ENCODE measurements around the gene RPL15. TPM values are rescaled to one million over a fixed set of nuclear protein-coding genes. Genes with fewer than 3 reads are reported as not detected.
A peak's percentile ranks its signal among the peaks of the same experiment; 100 is the strongest.
"Not testable (repeated sequence)": the region's sequence is repeated elsewhere in the genome, so short reads cannot be mapped to it uniquely, and the experiment has no call there.

RPL15 gene
- total RNA-seq, 4 donors from 2014 or later: 1,370 to 1,628 (median 1,557) TPM

DNA sequence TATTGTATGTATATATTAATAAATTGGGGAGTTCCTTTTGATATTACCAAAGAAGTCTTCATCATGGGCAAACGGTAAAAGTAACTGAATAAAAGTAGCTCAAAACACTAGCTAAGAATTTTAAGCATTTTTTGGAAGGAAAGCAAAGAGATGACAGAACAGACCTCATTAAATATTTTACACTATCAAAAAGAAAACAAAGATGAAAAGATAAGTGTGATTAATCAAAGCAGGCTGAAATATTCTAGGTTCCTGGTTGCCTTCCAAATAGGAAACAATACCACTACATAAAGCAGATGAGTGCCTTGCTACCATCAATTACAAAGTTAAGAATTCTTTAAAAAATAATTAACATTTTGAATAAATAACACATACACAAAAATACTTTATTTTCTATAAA is 3.8 kb upstream of the RPL15 start:
- H3K9me3 ChIP-seq: no peaks in the 10 kb centered on the region
- no peak overlapping the region for H3K4me3 ChIP-seq
- ATAC-seq (no peak), DNase-seq (no peak)
- no peak for TF ChIP-seq POLR2A (IDR thresholded peaks at IDR 0.05)
- TF ChIP-seq, protein P1, sequence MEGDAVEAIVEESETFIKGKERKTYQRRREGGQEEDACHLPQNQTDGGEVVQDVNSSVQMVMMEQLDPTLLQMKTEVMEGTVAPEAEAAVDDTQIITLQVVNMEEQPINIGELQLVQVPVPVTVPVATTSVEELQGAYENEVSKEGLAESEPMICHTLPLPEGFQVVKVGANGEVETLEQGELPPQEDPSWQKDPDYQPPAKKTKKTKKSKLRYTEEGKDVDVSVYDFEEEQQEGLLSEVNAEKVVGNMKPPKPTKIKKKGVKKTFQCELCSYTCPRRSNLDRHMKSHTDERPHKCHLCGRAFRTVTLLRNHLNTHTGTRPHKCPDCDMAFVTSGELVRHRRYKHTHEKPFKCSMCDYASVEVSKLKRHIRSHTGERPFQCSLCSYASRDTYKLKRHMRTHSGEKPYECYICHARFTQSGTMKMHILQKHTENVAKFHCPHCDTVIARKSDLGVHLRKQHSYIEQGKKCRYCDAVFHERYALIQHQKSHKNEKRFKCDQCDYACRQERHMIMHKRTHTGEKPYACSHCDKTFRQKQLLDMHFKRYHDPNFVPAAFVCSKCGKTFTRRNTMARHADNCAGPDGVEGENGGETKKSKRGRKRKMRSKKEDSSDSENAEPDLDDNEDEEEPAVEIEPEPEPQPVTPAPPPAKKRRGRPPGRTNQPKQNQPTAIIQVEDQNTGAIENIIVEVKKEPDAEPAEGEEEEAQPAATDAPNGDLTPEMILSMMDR (IDR thresholded peaks at IDR 0.05 in 4 of 5, conservative IDR thresholded peaks at IDR 0.05 in 1 of 5): no peak
- intact Hi-C loops (cut with DNase I; ENCODE audit: low total_unique reads): no loop called here
- peaks cover 22 to 26% of the 10 kb centered on the region in 2 donors for H3K4me1 ChIP-seq
- in situ Hi-C loops (cut with MboI; ENCODE audit: low sequenced_read_pairs in 4 of 4): no loop called here
- H3K27me3 ChIP-seq: no peaks in the 10 kb centered on the region
- no peak overlapping the region for H3K27ac ChIP-seq
- H3K36me3 ChIP-seq: peaks cover 0 to 14% of the 10 kb centered on the region in 2 donors

DNA sequence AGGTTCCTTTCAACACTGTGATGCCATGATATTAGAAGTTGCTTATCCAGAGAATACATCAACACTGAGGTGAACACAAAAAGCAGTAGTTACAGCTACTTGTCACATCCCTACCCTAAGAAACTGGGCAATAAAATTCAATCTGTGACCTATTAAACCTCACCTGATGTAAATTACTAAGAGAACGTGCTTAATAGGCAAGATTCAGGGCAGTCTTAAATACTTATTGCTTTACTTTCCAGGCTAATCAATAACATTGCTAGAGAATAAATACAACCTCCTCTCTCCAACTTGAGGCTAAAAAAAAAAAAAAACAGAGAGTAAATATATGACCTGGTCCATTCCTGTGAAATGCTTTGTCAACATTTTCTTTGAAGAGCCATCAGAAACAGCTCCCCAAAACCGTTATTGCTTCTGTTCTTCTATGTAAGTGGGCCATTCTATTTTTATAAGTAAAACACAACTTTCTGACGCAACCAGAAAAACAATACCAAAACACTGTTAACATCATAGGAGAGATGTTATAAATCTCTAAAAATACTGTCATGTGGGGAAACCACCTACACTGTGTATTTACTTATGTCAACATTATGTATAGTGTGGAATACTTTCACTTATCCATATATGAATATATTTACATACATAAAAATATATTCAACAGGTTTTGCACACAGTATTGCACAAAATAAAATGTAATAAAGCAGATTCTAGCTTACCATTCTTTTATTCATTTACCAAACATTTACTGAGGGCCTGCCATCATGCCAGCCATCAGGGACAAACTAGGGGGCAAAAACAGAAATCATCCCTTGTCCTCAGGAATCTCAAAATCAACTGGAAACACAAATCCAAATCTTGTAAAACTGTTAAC is 2.8 kb upstream of the RPL15 start:
- Histone ChIP-seq H3K4me1 (peaks cover 30 to 35% of the 10 kb centered on the region in 2 donors), H3K27me3 (no peaks in the 10 kb centered on the region), H3K4me3 (no peak overlapping the region), H3K36me3 (peaks cover 0 to 18% of the 10 kb centered on the region in 2 donors), H3K27ac (no peak overlapping the region), H3K9me3 (no peaks in the 10 kb centered on the region)
- in situ Hi-C loops (cut with MboI; ENCODE audit: low sequenced_read_pairs in 4 of 4): no loop called here
- ATAC-seq (no peak), DNase-seq (no peak)
- no peak for TF ChIP-seq POLR2A (IDR thresholded peaks at IDR 0.05)
- TF ChIP-seq, protein P1 (IDR thresholded peaks at IDR 0.05 in 4 of 5, conservative IDR thresholded peaks at IDR 0.05 in 1 of 5): no peak
- intact Hi-C loops (cut with DNase I; ENCODE audit: low total_unique reads): no loop called here

DNA sequence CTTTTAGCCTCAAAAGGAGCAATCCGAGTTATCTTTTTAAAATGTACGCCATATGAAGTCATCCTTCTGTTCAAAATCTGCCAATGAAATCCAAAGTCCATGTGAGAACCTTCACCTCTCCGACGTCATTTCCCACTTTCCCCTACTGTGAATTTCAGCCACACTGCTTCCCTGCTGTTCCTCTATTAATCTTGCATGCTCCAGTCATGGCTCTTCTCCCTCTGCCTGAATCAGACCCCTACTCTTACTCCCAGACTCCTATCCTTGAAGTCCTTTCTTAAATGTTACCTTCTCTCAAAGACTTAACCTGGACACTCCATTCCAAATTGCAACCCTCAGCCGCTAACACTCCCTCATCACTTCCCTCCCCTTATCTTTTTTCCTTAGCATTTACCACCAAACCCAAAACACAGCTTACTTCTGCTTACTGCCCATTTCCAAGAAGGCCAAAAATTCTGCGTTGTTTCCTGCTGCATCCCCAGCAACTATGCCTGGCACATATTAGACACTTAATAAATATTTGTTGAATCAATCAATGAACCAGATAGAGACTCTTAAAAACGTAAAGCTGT is 1.3 kb upstream of the RPL15 start:
- TF ChIP-seq, protein P1 (IDR thresholded peaks at IDR 0.05 in 4 of 5, conservative IDR thresholded peaks at IDR 0.05 in 1 of 5): no peak
- TF ChIP-seq POLR2A (IDR thresholded peaks at IDR 0.05): no peak
- peak overlapping the region; percentile 83 to 96 (median 93) for H3K4me3 ChIP-seq
- no peaks in the 10 kb centered on the region for H3K9me3 ChIP-seq
- H3K27me3 ChIP-seq: no peaks in the 10 kb centered on the region
- DNase-seq: no peak
- peak overlapping the region; percentile 91 to 96 (median 92) for H3K27ac ChIP-seq
- intact Hi-C loops (cut with DNase I; ENCODE audit: low total_unique reads): loop anchor here (2.0 kb wide), 1 partner anchor 27 kb away; no protein-coding TSS in a partner anchor
- H3K36me3 ChIP-seq: peaks cover 0 to 24% of the 10 kb centered on the region in 2 donors
- H3K4me1 ChIP-seq: peaks cover 30 to 37% of the 10 kb centered on the region in 2 donors
- no peak for ATAC-seq
- in situ Hi-C loops (cut with MboI; ENCODE audit: low sequenced_read_pairs in 4 of 4): no loop called here

DNA sequence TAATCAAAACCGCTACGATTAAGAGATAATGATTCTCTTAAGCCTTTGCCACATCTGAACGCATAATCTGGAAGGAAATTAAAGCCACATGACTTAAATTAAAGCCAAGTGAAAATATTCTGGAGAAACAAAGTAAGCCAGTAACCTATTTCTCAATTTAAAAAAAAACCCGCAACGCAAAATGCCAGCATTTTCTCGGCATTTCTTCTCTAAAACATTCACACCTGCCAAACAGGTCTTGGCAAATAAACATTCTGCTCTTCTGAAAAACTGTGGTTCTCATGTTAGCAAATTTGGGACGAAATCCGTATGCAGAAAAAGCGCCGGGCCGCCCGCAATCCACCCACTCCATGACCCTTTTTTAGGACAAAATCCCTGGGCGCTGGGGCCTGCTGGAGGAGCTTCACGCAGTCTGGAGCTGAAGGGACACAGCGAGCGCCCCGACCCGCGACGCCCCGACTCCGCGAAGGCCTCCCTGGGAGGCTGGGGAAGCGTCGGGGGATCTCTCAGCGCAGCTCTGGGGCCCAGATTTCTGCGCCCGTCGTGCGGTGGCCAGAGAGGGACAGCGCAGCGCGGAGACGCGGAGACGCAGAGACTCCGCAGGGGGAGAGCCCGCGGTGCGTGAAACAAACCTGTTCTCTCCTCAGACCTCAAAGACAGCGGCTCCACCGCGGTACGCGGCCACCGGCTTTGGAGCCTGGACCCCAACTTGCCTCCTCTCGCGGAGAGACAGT is 613 bp upstream of the RPL15 start:
- TF ChIP-seq POLR2A (IDR thresholded peaks at IDR 0.05): no peak
- TF ChIP-seq, protein P1 (IDR thresholded peaks at IDR 0.05 in 4 of 5, conservative IDR thresholded peaks at IDR 0.05 in 1 of 5): no peak
- H3K27me3 ChIP-seq: no peaks in the 10 kb centered on the region
- H3K4me3 ChIP-seq: peak overlapping the region; percentile 83 to 96 (median 93)
- H3K36me3 ChIP-seq: peaks cover 0 to 23% of the 10 kb centered on the region in 2 donors
- DNase-seq (no peak), ATAC-seq (peak; percentile 63 to 65)
- in situ Hi-C loops (cut with MboI; ENCODE audit: low sequenced_read_pairs in 4 of 4) (no loop called here), intact Hi-C loops (cut with DNase I; ENCODE audit: low total_unique reads) (loop anchor here (2.0 kb wide), 1 partner anchor 28 kb away; no protein-coding TSS in a partner anchor)
- peaks cover 30 to 37% of the 10 kb centered on the region in 2 donors for H3K4me1 ChIP-seq
- peak overlapping the region; percentile 91 to 96 (median 92) for H3K27ac ChIP-seq
- H3K9me3 ChIP-seq: no peaks in the 10 kb centered on the region

DNA sequence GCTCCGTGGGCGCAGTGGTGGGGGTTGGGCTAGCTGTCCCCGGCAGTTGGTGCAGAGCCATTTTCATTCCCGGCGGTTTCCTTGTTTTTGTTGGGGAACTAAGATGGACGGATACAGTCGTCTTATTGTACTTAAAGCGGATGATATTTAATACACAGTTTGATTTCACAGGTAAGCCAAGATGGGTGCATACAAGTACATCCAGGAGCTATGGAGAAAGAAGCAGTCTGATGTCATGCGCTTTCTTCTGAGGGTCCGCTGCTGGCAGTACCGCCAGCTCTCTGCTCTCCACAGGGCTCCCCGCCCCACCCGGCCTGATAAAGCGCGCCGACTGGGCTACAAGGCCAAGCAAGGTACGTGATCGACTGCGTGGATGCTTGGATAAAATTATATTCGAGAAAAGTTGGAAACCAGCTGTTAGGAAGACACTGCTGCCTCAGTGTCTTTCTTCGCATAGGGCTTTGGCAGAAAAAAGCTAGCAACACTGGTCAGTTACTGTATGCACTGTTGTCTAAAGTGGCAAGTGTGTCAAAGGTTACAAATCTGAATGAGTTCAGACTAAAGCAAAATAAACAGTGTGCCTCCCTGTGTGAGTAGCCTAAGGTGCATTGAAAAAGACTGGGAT is 859 bp downstream of the RPL15 start:
- intact Hi-C loops (cut with DNase I; ENCODE audit: low total_unique reads): loop anchor here (1.0 to 2.0 kb wide), 3 partner anchors 28 to 109 kb away; partner anchors contain the start of gene NR1D2
- H3K27me3 ChIP-seq; DNase-seq; in situ Hi-C loops (cut with MboI; ENCODE audit: low sequenced_read_pairs in 4 of 4); H3K9me3 ChIP-seq: not testable (repeated sequence)
- H3K4me1 ChIP-seq: peaks cover 30 to 37% of the 10 kb centered on the region in 2 donors
- peak; percentile 37 to 38 for ATAC-seq
- peak overlapping the region; percentile 91 to 96 (median 92) for H3K27ac ChIP-seq
- peaks cover 0 to 28% of the 10 kb centered on the region in 2 donors for H3K36me3 ChIP-seq
- peak overlapping the region; percentile 83 to 96 (median 93) for H3K4me3 ChIP-seq

DNA sequence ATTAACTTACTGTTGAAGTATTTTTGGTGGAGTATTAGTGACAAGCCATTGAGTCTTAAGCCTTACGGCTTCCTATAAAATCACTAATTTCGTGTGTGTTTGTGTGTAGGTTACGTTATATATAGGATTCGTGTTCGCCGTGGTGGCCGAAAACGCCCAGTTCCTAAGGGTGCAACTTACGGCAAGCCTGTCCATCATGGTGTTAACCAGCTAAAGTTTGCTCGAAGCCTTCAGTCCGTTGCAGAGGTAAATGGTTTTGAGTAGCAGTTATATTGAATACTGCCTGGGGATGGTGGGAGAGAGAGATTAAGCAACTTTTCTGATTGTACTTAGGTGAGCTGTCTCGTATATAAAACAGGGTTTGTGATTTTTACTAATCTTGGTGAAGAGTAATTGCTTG is 1.4 kb downstream of the RPL15 start:
- H3K27me3 ChIP-seq; ATAC-seq; H3K9me3 ChIP-seq; DNase-seq; in situ Hi-C loops (cut with MboI; ENCODE audit: low sequenced_read_pairs in 4 of 4): not testable (repeated sequence)
- Histone ChIP-seq H3K27ac (peak overlapping the region; percentile 91 to 96 (median 92)), H3K4me3 (peak overlapping the region; percentile 83 to 96 (median 93)), H3K36me3 (peaks cover 0 to 28% of the 10 kb centered on the region in 2 donors), H3K4me1 (peaks cover 30 to 37% of the 10 kb centered on the region in 2 donors)
- intact Hi-C loops (cut with DNase I; ENCODE audit: low total_unique reads): loop anchor here (1.0 kb wide), 1 partner anchor 110 kb away; no protein-coding TSS in a partner anchor
